BJ (cell line): Measurements from ENCODE around the gene WDR38. TPM values are rescaled to one million over a fixed set of nuclear protein-coding genes. Genes with fewer than 3 reads are reported as not detected.

Source experiments
- polyA plus RNA-seq: library from polyadenylated mRNA; depleted of rRNA; stranded (reverse); fragments of >200 nt; gene quantifications from 2 replicates; pipeline ENCODE4 v1.2.3, GENCODE V29; 2011; rRNA removed
- small RNA-seq: library from RNA; depleted of rRNA; stranded (forward); fragments of <200 nt; gene quantifications from one replicate; pipeline ENCODE3, GENCODE V24; 2012; ENCODE audit warnings: low replicate concordance, low read depth; ENCODE audit not compliant: insufficient read length

Gene WDR38
- polyA plus RNA-seq, 1 experiment = not detected

Small RNA genes within 50 kb of the gene (small RNA-seq; reads per million reads assigned to genes)
- not detected for gene RNU4-82P

Other genes starting within 250 kb of the WDR38 start
- gene NR6A1, start 82.1 kb upstream of the WDR38 start, polyA plus RNA-seq = 0.23 and 0.25 TPM in 2 replicates
- 2.0 and 2.5 TPM in 2 replicates for gene OLFML2A, start 76.3 kb upstream of the WDR38 start, polyA plus RNA-seq
- gene RPL35, start 8.5 kb downstream of the WDR38 start, polyA plus RNA-seq = 3,181 and 3,838 TPM in 2 replicates
- 34.0 and 41.0 TPM in 2 replicates for gene ARPC5L, start 8.7 kb downstream of the WDR38 start, polyA plus RNA-seq
- 10.8 and 12.4 TPM in 2 replicates for gene GOLGA1, start 87.6 kb downstream of the WDR38 start, polyA plus RNA-seq